H9 (cell line): ENCODE measurements around the gene PHKG2. TPM values are rescaled to one million over a fixed set of nuclear protein-coding genes. Genes with fewer than 3 reads are reported as not detected.
A peak's percentile ranks its signal among the peaks of the same experiment; 100 is the strongest.

ENCODE experiments used
- DNase-seq: peaks from one replicate; pipeline ENCODE4 v3.0.0-alpha.2; 2017
- H2AFZ ChIP-seq: one replicate; pipeline ENCODE4 v1.6.1; 2013; ENCODE audit warnings: mild to moderate bottlenecking, low read length, control low read depth, moderate library complexity
- H2AK5ac ChIP-seq: 2 replicates; pipeline ENCODE4 v1.6.1; 2013; ENCODE audit warnings: low read length, control low read depth, mixed read lengths; ENCODE audit not compliant: insufficient read length
- H2BK120ac ChIP-seq: one replicate; pipeline ENCODE4 v1.6.1; 2013; ENCODE audit warnings: low read depth, mild to moderate bottlenecking, low read length, control low read depth, inconsistent platforms; ENCODE audit not compliant: poor library complexity, severe bottlenecking
- H2BK12ac ChIP-seq: 2 replicates; pipeline ENCODE4 v1.6.1; 2013; ENCODE audit warnings: low read length, control low read depth, mixed read lengths, low read depth; ENCODE audit not compliant: insufficient read length
- H2BK15ac ChIP-seq: 2 replicates; pipeline ENCODE4 v1.6.1; 2013; ENCODE audit warnings: low read depth, low read length, control low read depth
- H2BK20ac ChIP-seq: one replicate; pipeline ENCODE4 v1.6.1; 2013; ENCODE audit warnings: low read depth, mild to moderate bottlenecking, low read length, control low read depth, inconsistent platforms; ENCODE audit not compliant: poor library complexity, severe bottlenecking
- H2BK5ac ChIP-seq: 2 replicates; pipeline ENCODE4 v1.6.1; 2013; ENCODE audit warnings: low read length, control low read depth, mixed read lengths; ENCODE audit not compliant: insufficient read length
- H3K14ac ChIP-seq: 2 replicates; pipeline ENCODE4 v1.6.1; 2013; ENCODE audit warnings: low read length, control low read depth; ENCODE audit not compliant: insufficient read depth
- H3K18ac ChIP-seq: 2 replicates; pipeline ENCODE4 v1.6.1; 2013; ENCODE audit warnings: low read depth, mild to moderate bottlenecking, mixed read lengths, low read length, control low read depth; ENCODE audit not compliant: insufficient read length
- H3K23ac ChIP-seq: 2 replicates; pipeline ENCODE4 v1.6.1; 2013; ENCODE audit warnings: low read length, control low read depth, mixed read lengths, low read depth; ENCODE audit not compliant: insufficient read length
- H3K23me2 ChIP-seq: 2 replicates; pipeline ENCODE4 v1.6.1; 2013; ENCODE audit warnings: low read depth, mild to moderate bottlenecking, mixed read lengths, low read length, control low read depth; ENCODE audit not compliant: insufficient read length, poor library complexity, severe bottlenecking
- H3K27ac ChIP-seq: 2 replicates; pipeline ENCODE4 v1.5.1; 2013; ENCODE audit warnings: low read length, control low read depth, mixed read lengths, low read depth; ENCODE audit not compliant: insufficient read length
- H3K27me3 ChIP-seq: 2 replicates; pipeline ENCODE4 v1.6.1; 2013; ENCODE audit warnings: low read length, control low read depth, inconsistent platforms; ENCODE audit not compliant: insufficient read depth
- H3K4ac ChIP-seq: 2 replicates; pipeline ENCODE4 v1.6.1; 2013; ENCODE audit warnings: low read depth, mild to moderate bottlenecking, control low read depth, inconsistent platforms, low read length, moderate library complexity
- H3K4me1 ChIP-seq: 2 replicates; pipeline ENCODE4 v1.6.1; 2013; ENCODE audit warnings: low read length, control low read depth, inconsistent platforms; ENCODE audit not compliant: insufficient read depth
- H3K4me2 ChIP-seq: 2 replicates; pipeline ENCODE4 v1.6.1; 2013; ENCODE audit warnings: low read length, control low read depth, mixed read lengths; ENCODE audit not compliant: insufficient read length, insufficient read depth
- H3K56ac ChIP-seq: 2 replicates; pipeline ENCODE4 v1.6.1; 2013; ENCODE audit warnings: low read depth, mild to moderate bottlenecking, mixed read lengths, low read length, control low read depth; ENCODE audit not compliant: insufficient read length
- H3K79me1 ChIP-seq: 2 replicates; pipeline ENCODE4 v1.6.1; 2013; ENCODE audit warnings: low read depth, mild to moderate bottlenecking, moderate library complexity, low read length, control low read depth, inconsistent platforms; ENCODE audit not compliant: insufficient read depth, poor library complexity, severe bottlenecking
- H3K79me2 ChIP-seq: 2 replicates; pipeline ENCODE4 v1.6.1; 2013; ENCODE audit warnings: low read length, control low read depth, inconsistent platforms; ENCODE audit not compliant: insufficient read depth
- H3K9ac ChIP-seq: 2 replicates; pipeline ENCODE4 v1.6.1; 2013; ENCODE audit warnings: low read length, control low read depth, mixed read lengths; ENCODE audit not compliant: insufficient read length; ENCODE audit errors: extremely low read depth
- H3K9me3 ChIP-seq: one replicate; pipeline ENCODE4 v1.6.1; 2013; ENCODE audit warnings: low read depth, low read length, inconsistent platforms; ENCODE audit not compliant: control insufficient read depth
- H3T11ph ChIP-seq: one replicate; pipeline ENCODE4 v1.6.1; 2013; ENCODE audit warnings: mild to moderate bottlenecking, low read length, control low read depth, inconsistent platforms
- H4K20me1 ChIP-seq: one replicate; pipeline ENCODE4 v1.6.1; 2013; ENCODE audit not compliant: control insufficient read depth, insufficient read length, insufficient read depth
- H4K5ac ChIP-seq: 2 replicates; pipeline ENCODE4 v1.6.1; 2013; ENCODE audit warnings: low read depth, mild to moderate bottlenecking, mixed read lengths, low read length, control low read depth; ENCODE audit not compliant: insufficient read length
- H4K8ac ChIP-seq: replicated peaks from 2 replicates; pipeline ENCODE4 v1.6.1; 2013; ENCODE audit warnings: low read length, control low read depth, mixed read lengths, low read depth; ENCODE audit not compliant: insufficient read length
- H4K91ac ChIP-seq: 2 replicates; pipeline ENCODE4 v1.6.1; 2013; ENCODE audit warnings: low read depth, mild to moderate bottlenecking, moderate library complexity, mixed read lengths, low read length, control low read depth; ENCODE audit not compliant: insufficient read length
- H3K27ac Mint-ChIP-seq, 3 experiments: 2 replicates in 2 of 3; 3 replicates in 1 of 3; pipeline ENCODE4 v1.8.0; 2020 to 2021; ENCODE audit warnings: mixed read lengths in 3 of 3, mild to moderate bottlenecking in 1 of 3, moderate library complexity in 1 of 3
- H3K27me3 Mint-ChIP-seq: 2 replicates; pipeline ENCODE4 v1.8.0; 2021; ENCODE audit warnings: low read depth, mild to moderate bottlenecking, moderate library complexity, mixed read lengths
- H3K36me3 Mint-ChIP-seq, 3 experiments: 2 replicates in 2 of 3; 3 replicates in 1 of 3; pipeline ENCODE4 v1.8.0; 2020 to 2021; ENCODE audit warnings: low read depth in 3 of 3, mixed read lengths in 3 of 3; ENCODE audit not compliant: insufficient read depth in 1 of 3
- H3K4me1 Mint-ChIP-seq, 2 experiments: 2 replicates each; pipeline ENCODE4 v1.8.0; 2020; ENCODE audit warnings: mixed read lengths in 2 of 2
- H3K4me3 Mint-ChIP-seq, 2 experiments: 2 replicates in 1 of 2; 3 replicates in 1 of 2; pipeline ENCODE4 v1.8.0; 2020 to 2021; ENCODE audit warnings: mild to moderate bottlenecking in 2 of 2, mixed read lengths in 2 of 2, moderate library complexity in 1 of 2
- H3K9me3 Mint-ChIP-seq, 2 experiments: 2 replicates in 1 of 2; 3 replicates in 1 of 2; pipeline ENCODE4 v1.8.0; 2020; ENCODE audit warnings: mild to moderate bottlenecking in 2 of 2, mixed read lengths in 2 of 2, moderate library complexity in 1 of 2
- WGBS: extraction: QIAGEN DNeasy Blood & Tissue Kit; methylation state at CpG from one replicate; pipeline ENCODE4 v1.1.7; 2013; ENCODE audit warnings: missing lambda C conversion rate, low lambda C conversion rate, mixed read lengths; ENCODE audit not compliant: insufficient read length; ENCODE audit errors: extremely low coverage; 5-methylcytosine and 5-hydroxymethylcytosine counted together
- total RNA-seq: library from RNA; stranded (reverse); gene quantifications from 2 replicates; pipeline ENCODE4 v1.2.1, GENCODE V29; 2021
- TF ChIP-seq, protein P1 (sequence below): fragments of 200-600 bp; sonication (generic); conservative IDR thresholded peaks from 3 replicates; pipeline ENCODE4 v1.8.0; 2021; ENCODE audit warnings: antibody characterized with exemption, mild to moderate bottlenecking

The PHKG2 gene
- total RNA-seq, 1 experiment from 2014 or later: 46.6 TPM

GRCh38 chr16:30780549-30780948, 32.3 kb downstream of the PHKG2 start:
- no peak overlapping the region for H2AK5ac ChIP-seq
- H4K91ac ChIP-seq: no peak overlapping the region
- H4K5ac ChIP-seq: no peak overlapping the region
- peaks cover 4% of the 10 kb centered on the region for H3K79me1 ChIP-seq
- no peaks in the 10 kb centered on the region for H3K27me3 ChIP-seq
- no peak overlapping the region for H3K56ac ChIP-seq
- no peak overlapping the region for H2AFZ ChIP-seq
- no peak overlapping the region for H3K9ac ChIP-seq
- H3T11ph ChIP-seq: no peak overlapping the region
- peaks cover 18 to 29% of the 10 kb centered on the region in 2 experiments for H3K4me1 Mint-ChIP-seq
- DNase-seq: no peak
- peaks cover 3% of the 10 kb centered on the region; the same call in 1 of the 2 replicates for H3K27me3 Mint-ChIP-seq
- H3K27ac ChIP-seq: no peak overlapping the region
- no peaks in the 10 kb centered on the region for H3K9me3 Mint-ChIP-seq
- peaks cover 4% of the 10 kb centered on the region for H3K23me2 ChIP-seq
- no peak overlapping the region for H3K18ac ChIP-seq
- no peaks in the 10 kb centered on the region for H3K4me1 ChIP-seq
- no peak overlapping the region for H4K8ac ChIP-seq
- peaks cover 3% of the 10 kb centered on the region for H4K20me1 ChIP-seq
- peak overlapping the region in 1 of 3 experiments; percentile 4; a peak in 2 of 7 replicates for H3K27ac Mint-ChIP-seq
- WGBS: no CpG with 5 or more reads among the region's 4 CpGs
- no peak overlapping the region for H3K4ac ChIP-seq
- H3K4me2 ChIP-seq: no peak overlapping the region
- H2BK15ac ChIP-seq: no peak overlapping the region
- no peak overlapping the region for H2BK12ac ChIP-seq
- peaks cover 14 to 36% (median 26%) of the 10 kb centered on the region in 3 experiments; a peak in 6 of 7 replicates for H3K36me3 Mint-ChIP-seq
- no peaks in the 10 kb centered on the region for H3K9me3 ChIP-seq
- H3K23ac ChIP-seq: no peak overlapping the region
- TF ChIP-seq, protein P1, sequence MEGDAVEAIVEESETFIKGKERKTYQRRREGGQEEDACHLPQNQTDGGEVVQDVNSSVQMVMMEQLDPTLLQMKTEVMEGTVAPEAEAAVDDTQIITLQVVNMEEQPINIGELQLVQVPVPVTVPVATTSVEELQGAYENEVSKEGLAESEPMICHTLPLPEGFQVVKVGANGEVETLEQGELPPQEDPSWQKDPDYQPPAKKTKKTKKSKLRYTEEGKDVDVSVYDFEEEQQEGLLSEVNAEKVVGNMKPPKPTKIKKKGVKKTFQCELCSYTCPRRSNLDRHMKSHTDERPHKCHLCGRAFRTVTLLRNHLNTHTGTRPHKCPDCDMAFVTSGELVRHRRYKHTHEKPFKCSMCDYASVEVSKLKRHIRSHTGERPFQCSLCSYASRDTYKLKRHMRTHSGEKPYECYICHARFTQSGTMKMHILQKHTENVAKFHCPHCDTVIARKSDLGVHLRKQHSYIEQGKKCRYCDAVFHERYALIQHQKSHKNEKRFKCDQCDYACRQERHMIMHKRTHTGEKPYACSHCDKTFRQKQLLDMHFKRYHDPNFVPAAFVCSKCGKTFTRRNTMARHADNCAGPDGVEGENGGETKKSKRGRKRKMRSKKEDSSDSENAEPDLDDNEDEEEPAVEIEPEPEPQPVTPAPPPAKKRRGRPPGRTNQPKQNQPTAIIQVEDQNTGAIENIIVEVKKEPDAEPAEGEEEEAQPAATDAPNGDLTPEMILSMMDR: no peak
- H2BK120ac ChIP-seq: no peak overlapping the region
- H2BK5ac ChIP-seq: no peak overlapping the region
- no peak overlapping the region for H3K14ac ChIP-seq
- no peak overlapping the region for H2BK20ac ChIP-seq
- peaks cover 3% of the 10 kb centered on the region; the same call in 1 of the 2 replicates for H3K79me2 ChIP-seq
- no peak overlapping the region for H3K4me3 Mint-ChIP-seq
